ENCODE data around the gene HAVCR2. TPM values are rescaled to one million over a fixed set of nuclear protein-coding genes. Genes with fewer than 3 reads are reported as not detected.

The HAVCR2 gene
- total RNA-seq, 1 experiment from 2014 or later = not detected

GRCh38 chr5:157116483-157116954 is 7.7 kb upstream of the HAVCR2 start:
- H3K36me3 Mint-ChIP-seq (ENCODE audit: insufficient read depth in 1 of 3, low read depth in 3 of 3) = 0 out of 7 replicates have a peak, but pooled peaks cover 0 to under 1% (median 0%) of the 10 kb centered on the region in 3 experiments
- no peak overlapping the region for H3K27ac ChIP-seq (ENCODE audit: insufficient read length, low read depth, low read length)
- no peak overlapping the region for H3K9ac ChIP-seq (ENCODE audit: extremely low read depth, insufficient read length, low read length)
- TF ChIP-seq CTCF (conservative IDR thresholded peaks at IDR 0.05) = no peak
- H3K23ac ChIP-seq (ENCODE audit: insufficient read length, low read depth, low read length) = no peak overlapping the region
- H3K27me3 Mint-ChIP-seq (ENCODE audit: low read depth) = no peaks in the 10 kb centered on the region
- H2BK15ac ChIP-seq (ENCODE audit: low read depth, low read length) = no peak overlapping the region
- no peak overlapping the region for H2AK5ac ChIP-seq (ENCODE audit: insufficient read length, low read length)
- H2BK5ac ChIP-seq (ENCODE audit: insufficient read length, low read length) = no peak overlapping the region
- no peaks in the 10 kb centered on the region for H4K20me1 ChIP-seq (ENCODE audit: control insufficient read depth, insufficient read depth, insufficient read length)
- no peaks in the 10 kb centered on the region for H3K4me1 ChIP-seq (ENCODE audit: insufficient read depth, low read length)
- H3K23me2 ChIP-seq (ENCODE audit: insufficient read length, low read depth, low read length, poor library complexity, severe bottlenecking) = no peaks in the 10 kb centered on the region
- H2AFZ ChIP-seq (ENCODE audit: low read length) = no peak overlapping the region
- no peaks in the 10 kb centered on the region; a peak in 2 of 5 replicates for H3K9me3 Mint-ChIP-seq
- H3K79me1 ChIP-seq (ENCODE audit: insufficient read depth, low read depth, low read length, poor library complexity, severe bottlenecking) = no peaks in the 10 kb centered on the region
- H2BK12ac ChIP-seq (ENCODE audit: insufficient read length, low read depth, low read length) = no peak overlapping the region
- H3K9me3 ChIP-seq (ENCODE audit: control insufficient read depth, low read depth, low read length) = no peaks in the 10 kb centered on the region
- H3K56ac ChIP-seq (ENCODE audit: insufficient read length, low read depth, low read length) = no peak overlapping the region
- WGBS (ENCODE audit: extremely low coverage, insufficient read length, low lambda C conversion rate) = no CpG with 5 or more reads among the region's 6 CpGs
- H3K27me3 ChIP-seq (ENCODE audit: insufficient read depth, low read length) = peaks cover 2% of the 10 kb centered on the region; the same call in 1 of the 2 replicates
- H3K4me2 ChIP-seq (ENCODE audit: insufficient read depth, insufficient read length, low read length) = no peak overlapping the region
- no peak overlapping the region; a peak in 1 of 7 replicates for H3K27ac Mint-ChIP-seq
- H2BK120ac ChIP-seq (ENCODE audit: low read depth, low read length, poor library complexity, severe bottlenecking) = no peak overlapping the region
- no peak overlapping the region for H4K8ac ChIP-seq (replicated peaks; ENCODE audit: insufficient read length, low read depth, low read length)
- no peak overlapping the region for H3K4me3 Mint-ChIP-seq
- no peak overlapping the region for H3K14ac ChIP-seq (ENCODE audit: insufficient read depth, low read length)
- H3K4me1 Mint-ChIP-seq = peaks cover 8% of the 10 kb centered on the region in 2 experiments; a peak in 3 of 4 replicates
- H3K79me2 ChIP-seq (ENCODE audit: insufficient read depth, low read length) = no peaks in the 10 kb centered on the region
- no peak overlapping the region for H4K5ac ChIP-seq (ENCODE audit: insufficient read length, low read depth, low read length)
- H3K4ac ChIP-seq (ENCODE audit: low read depth, low read length) = no peak overlapping the region
- H3K18ac ChIP-seq (ENCODE audit: insufficient read length, low read depth, low read length) = no peak overlapping the region
- H3T11ph ChIP-seq (ENCODE audit: low read length) = no peak overlapping the region
- H4K91ac ChIP-seq (ENCODE audit: insufficient read length, low read depth, low read length) = no peak overlapping the region
- DNase-seq = no peak
- no peak overlapping the region for H2BK20ac ChIP-seq (ENCODE audit: low read depth, low read length, poor library complexity, severe bottlenecking)
